ENCODE measurements around the gene KANK4. TPM values are rescaled to one million over a fixed set of nuclear protein-coding genes. Genes with fewer than 3 reads are reported as not detected.

The KANK4 gene
- total and polyA plus RNA-seq, 2 of the 8 experiments (the other 6 are each of a cell fraction or from before 2014, with no cell fraction given) = 0.22 to 0.26 TPM

GRCh38 chr1:62235576-62235975 is 83.7 kb downstream of the KANK4 start:
- no peaks in the 10 kb centered on the region for H3K79me1 ChIP-seq (ENCODE audit: low read depth, low read length)
- no peaks in the 10 kb centered on the region for H3K79me2 ChIP-seq (ENCODE audit: control insufficient read depth in 1 of 2, insufficient read depth in 2 of 2, low read length in 2 of 2)
- H4K91ac ChIP-seq (replicated peaks; ENCODE audit: insufficient read length, low read length) = no peak overlapping the region
- no peak overlapping the region for H3K4me3 ChIP-seq (ENCODE audit: extremely low read depth in 1 of 4, insufficient read depth in 2 of 4, low read depth in 3 of 4, low read length in 4 of 4)
- FAIRE-seq (no peak), DNase-seq (ENCODE audit: low read depth in 1 of 2, low spot score in 2 of 2) (no peak)
- H2BK120ac ChIP-seq (replicated peaks; ENCODE audit: low read depth, low read length) = no peak overlapping the region
- H3K23ac ChIP-seq (ENCODE audit: insufficient read length) = no peak overlapping the region
- H2AK5ac ChIP-seq (ENCODE audit: low read depth, low read length) = no peak overlapping the region
- no peak overlapping the region for H4K8ac ChIP-seq (ENCODE audit: extremely low read depth, insufficient read depth, low read length)
- no peak overlapping the region for H3K9ac ChIP-seq (replicated peaks in 1 of 4; ENCODE audit: extremely low read depth in 1 of 4, low read depth in 3 of 4, low read length in 3 of 4)
- no peak overlapping the region for H3K4ac ChIP-seq (replicated peaks; ENCODE audit: insufficient read length, low read depth, low read length)
- no peaks in the 10 kb centered on the region for H3K9me3 ChIP-seq (ENCODE audit: insufficient read depth in 2 of 2, low read depth in 1 of 2, low read length in 1 of 2)
- H3K23me2 ChIP-seq (ENCODE audit: low read depth, low read length) = no peaks in the 10 kb centered on the region
- H3K4me1 ChIP-seq (replicated peaks in 1 of 4; ENCODE audit: control insufficient read depth in 3 of 4, insufficient read depth in 4 of 4, low read length in 3 of 4) = peaks cover 4 to 13% (median 7%) of the 10 kb centered on the region in 4 experiments
- ChIA-PET POLR2A (ENCODE audit: partially characterized antibody) (interaction anchor here (0.7 to 10.8 kb wide), 14 partner anchors 9 to 84 kb away, joined by 3 to 98 read pairs (median 3); partner anchors contain the start of gene KANK4), CTCF (ENCODE audit: partially characterized antibody) (interaction anchor here (0.6 to 1.7 kb wide), 7 partner anchors 9 to 285 kb away, joined by 3 to 6 read pairs (median 4); no protein-coding TSS in a partner anchor)
- no peak overlapping the region for H2BK15ac ChIP-seq (ENCODE audit: low read length)
- H3K4me2 ChIP-seq (ENCODE audit: insufficient read depth in 1 of 2, low read depth in 2 of 2, low read length in 2 of 2) = no peak overlapping the region
- H3K18ac ChIP-seq (ENCODE audit: extremely low read depth, low read length) = no peak overlapping the region
- no peak overlapping the region for H2BK12ac ChIP-seq (ENCODE audit: low read depth, low read length)
- no peak overlapping the region for H2BK5ac ChIP-seq (ENCODE audit: low read depth, low read length)
- H4K5ac ChIP-seq (ENCODE audit: insufficient read length, low read depth, low read length) = no peak overlapping the region
- H3K36me3 ChIP-seq (ENCODE audit: control insufficient read depth in 2 of 4, insufficient read depth in 4 of 4, low read length in 3 of 4) = peaks cover 0 to 2% (median 0%) of the 10 kb centered on the region in 4 experiments; a peak in 3 of 8 replicates
- no peak overlapping the region for H3K56ac ChIP-seq (replicated peaks; ENCODE audit: insufficient read length, low read depth, low read length)
- no peak overlapping the region for H3K27ac ChIP-seq (ENCODE audit: low read depth, low read length)
- no peaks in the 10 kb centered on the region for H3K27me3 ChIP-seq (replicated peaks in 1 of 4; ENCODE audit: control insufficient read depth in 3 of 4, extremely low read depth in 1 of 4, insufficient read depth in 3 of 4, low read length in 3 of 4)
- TF ChIP-seq TAF1 (IDR thresholded peaks at IDR 0.05; ENCODE audit: low read depth, low read length) = no peak
- TF ChIP-seq BRCA1 (IDR thresholded peaks at IDR 0.05; ENCODE audit: low read depth, low read length) = no peak
- no peak for TF ChIP-seq CHD2 (IDR thresholded peaks at IDR 0.05; ENCODE audit: low read length)
- TF ChIP-seq SAP30 (IDR thresholded peaks at IDR 0.05; ENCODE audit: insufficient read depth, insufficient replicate concordance, low read length) = no peak
- H2BK20ac ChIP-seq (ENCODE audit: low read length) = no peak overlapping the region
- no peak overlapping the region for H3K14ac ChIP-seq (ENCODE audit: insufficient read length)
- H2AFZ ChIP-seq (ENCODE audit: low read length) = no peak overlapping the region
- peaks cover 0 to 3% of the 10 kb centered on the region in 2 experiments for H4K20me1 ChIP-seq (replicated peaks in 1 of 2; ENCODE audit: control insufficient read depth in 1 of 2, insufficient read depth in 2 of 2, low read length in 2 of 2)
- 100% methylated on average over 2 of the region's 2 CpGs; no CpG with 5 or more reads in 1 of the 2 experiments for whole genome bisulfite sequencing, 2 experiments (ENCODE audit: extremely low coverage in 1 of 2, insufficient coverage in 1 of 2, insufficient read length in 1 of 2, insufficient replicate concordance in 2 of 2, low coverage in 1 of 2, low lambda C conversion rate in 2 of 2, missing lambda C conversion rate in 1 of 2)

Data from H1 (cell line).